Ammon's horn (tissue), 1 donor: Measurements from ENCODE around the gene TRMT61A.
A peak's percentile ranks its signal among the peaks of the same experiment; 100 is the strongest.

Experiments
- DNase-seq: peaks from one replicate; pipeline ENCODE4 v3.0.0-alpha.2; 2016; ENCODE audit warnings: low spot score

TRMT61A gene

DNA sequence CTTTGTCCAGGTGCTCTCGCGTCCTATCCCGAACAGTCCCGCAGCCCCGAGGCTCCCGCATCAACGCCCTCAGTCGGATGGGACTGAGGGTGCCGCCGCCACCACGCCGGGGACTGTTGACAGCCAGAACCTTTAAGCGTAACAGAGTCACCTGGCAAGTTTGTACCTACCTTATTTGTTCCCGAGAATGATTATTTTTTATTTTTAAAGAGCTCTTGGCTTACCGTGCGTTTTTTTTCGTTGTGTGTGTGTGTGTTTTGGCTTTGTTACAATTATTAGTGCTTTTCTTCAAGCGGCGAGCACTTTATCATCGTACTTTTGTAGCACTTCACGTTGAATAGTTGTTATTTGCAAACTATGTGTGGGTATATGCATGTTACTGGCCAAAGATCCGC is 34.2 kb downstream of the TRMT61A start:
- DNase-seq = no peak

DNA sequence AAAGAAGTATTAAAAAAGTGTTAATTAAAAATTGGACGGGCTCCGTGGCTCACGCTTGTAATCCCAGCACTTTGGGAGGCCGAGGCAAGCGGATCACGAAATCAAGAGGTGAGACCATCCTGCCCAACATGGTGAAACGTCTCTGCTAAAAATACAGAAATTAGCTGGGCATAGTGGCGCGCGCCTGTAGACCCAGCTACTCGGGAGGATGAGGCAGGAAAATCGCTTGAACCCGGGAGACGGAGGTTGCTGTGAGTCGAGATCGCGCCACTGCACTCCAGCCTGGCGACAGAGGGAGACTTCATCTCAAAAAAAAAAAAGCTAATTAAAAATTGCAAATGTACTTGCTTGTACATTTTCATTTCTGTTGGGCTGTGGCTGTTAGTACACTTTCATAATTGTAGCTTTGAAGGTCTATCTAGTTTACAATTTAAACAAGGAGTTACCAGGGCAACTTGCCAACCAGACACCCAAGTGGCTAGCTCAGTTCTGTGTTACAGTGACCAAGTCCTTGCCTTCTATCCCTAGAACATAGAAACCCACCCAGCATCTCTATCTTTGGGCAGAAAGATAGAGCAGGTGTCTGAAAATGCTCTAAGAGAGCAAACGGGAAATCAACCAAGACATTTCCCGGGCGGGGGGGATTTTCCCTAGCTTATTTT is 35.0 kb downstream of the TRMT61A start:
- DNase-seq = no peak

DNA sequence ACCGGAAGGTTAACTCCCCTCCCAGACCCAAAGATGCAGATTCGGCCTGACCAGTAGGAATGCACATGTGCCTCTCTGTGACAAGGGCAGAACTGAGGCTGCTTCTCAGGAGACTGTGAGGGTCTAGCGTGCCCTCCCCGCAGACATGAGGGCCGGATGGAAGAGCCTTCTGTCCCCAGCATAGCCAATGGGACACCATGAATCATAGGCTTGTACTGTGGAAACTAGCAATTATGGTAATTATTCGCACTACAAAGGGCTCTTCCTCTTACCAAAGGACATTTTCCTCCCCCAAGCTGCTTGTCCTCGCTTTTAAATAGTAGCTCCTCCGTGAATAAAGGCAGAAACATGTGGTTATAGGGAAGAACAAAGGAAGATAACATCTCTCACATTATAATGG is 40.0 kb downstream of the TRMT61A start:
- DNase-seq = no peak

DNA sequence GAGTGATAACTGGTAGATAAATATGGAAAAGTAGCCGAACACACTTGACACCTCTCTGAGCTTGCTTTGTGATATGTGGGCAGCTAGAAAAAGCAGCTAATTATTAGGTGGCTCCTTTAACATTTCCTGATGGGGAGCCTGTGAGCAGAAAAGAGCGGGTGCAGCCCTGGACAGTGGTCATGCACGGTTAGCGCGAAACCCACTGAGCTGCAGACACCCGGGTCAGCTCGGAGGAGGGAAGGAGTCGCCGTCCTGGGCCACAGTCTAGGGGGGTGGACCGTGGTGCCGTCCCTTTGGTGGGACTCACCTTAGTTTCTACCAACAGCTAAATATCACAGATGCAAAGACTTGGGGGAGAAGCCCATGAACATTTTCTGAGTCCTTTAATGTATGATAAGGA is 40.4 kb downstream of the TRMT61A start:
- DNase-seq = no peak

DNA sequence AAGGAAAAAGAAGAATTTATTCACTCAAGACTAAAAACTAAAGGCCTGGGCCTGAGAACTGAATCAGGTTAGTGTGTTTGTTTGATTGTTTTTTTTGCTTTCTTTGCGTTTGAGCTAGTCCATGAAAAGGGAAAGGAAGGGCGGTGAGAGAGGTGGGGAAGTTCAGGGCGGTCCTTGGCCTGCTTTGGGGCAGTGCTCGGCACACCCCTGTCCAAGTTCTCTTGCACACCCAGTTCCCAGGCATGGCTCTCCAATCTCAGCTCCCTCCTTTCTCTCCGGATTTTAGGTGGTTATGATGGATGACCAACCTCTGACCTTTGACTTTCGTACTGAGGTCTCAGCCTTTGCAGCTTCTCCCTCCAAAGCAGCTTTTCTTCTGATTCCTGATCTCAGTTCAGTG is 45.1 kb downstream of the TRMT61A start:
- no peak for DNase-seq

DNA sequence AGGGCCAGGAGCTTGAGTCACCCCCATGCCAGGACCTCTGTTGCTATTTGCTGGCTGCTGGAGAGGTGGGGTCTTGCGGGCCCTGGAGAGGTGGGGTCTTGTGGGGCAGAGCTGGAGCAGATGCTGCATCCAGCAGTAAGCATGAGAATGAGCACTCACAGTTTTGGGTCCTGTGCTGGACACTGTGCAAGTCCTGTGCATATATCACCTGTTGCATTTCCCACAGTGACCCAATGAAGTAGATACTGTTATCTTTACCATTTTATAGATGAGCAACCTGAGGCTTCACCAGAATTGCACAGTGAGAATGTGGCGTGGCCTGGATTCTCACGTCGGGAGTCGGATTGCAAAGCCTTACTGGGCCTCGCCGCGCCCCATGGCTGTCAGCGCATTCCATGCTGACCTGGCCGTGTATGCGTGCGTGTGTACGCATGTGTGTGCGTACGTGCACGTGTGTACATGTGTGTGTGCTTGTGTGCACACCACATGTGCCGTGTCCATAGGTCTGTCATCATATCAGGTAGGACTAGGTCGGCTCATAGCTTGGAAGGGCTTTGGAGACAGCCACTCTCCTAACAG is 45.8 kb downstream of the TRMT61A start:
- no peak for DNase-seq

DNA sequence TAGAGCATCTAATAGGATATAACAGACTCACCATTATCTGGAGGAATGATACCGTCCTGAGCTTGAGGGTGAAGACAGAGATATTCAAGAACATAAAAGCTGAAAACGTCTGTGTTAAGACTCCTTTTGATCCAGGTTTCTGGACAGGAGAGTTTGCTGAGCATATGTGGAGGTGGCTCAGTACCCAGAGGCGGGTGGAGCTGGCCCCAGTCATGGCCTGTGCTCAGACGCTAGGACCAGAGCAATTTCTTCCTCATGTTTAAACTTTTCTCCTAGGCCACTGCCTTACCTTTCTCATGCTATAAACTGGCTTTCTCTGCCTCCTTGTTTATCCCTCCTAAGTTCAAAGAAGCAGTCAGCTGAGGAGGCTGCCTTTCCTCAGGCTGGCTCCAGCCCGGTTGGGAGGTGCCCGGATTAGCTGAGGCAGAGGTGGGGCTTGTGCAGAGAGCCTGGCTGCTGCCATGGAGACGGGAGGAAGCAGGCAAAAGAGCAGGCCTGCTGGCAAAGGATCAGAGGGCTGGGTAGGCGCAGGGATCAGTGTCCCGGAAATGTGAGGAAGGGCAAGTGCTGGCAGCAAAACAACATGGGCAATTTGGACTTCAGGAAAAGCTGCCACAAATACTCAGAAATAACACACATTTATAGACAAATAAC is 47.5 kb downstream of the TRMT61A start:
- peak; percentile 89 for DNase-seq

DNA sequence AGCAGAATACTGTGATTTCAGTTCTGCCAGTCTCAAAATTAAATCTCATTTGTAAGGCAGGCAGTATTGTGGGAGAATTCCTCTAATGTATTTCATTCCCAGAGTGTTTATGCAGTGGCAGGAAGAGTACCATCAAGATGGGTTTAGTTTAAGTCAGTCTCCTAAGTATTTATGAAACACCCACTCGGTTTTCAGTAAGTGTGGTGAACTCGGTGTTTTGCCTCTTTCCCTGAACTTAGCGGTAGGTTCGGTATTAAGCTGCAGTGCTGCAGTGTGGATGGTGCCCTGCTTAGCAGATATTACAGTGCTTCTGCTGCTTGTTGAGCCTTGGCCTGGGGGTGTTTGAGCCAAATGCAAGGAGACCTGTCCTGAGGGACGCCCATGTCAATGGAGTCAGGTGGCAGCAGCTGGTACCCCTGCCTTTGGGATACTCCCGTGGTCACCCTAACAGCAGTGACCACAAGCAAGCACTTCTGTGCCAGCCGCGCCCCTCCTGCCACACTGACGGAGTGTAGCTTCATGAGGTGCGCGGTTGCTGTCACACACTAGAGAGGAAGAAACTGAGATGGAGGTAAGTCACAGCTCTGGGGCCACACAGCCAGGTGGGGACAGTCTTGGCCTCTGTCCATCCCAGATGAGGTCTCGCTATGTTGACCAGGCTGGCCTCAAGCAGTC is 49.5 kb downstream of the TRMT61A start:
- no peak for DNase-seq

DNA sequence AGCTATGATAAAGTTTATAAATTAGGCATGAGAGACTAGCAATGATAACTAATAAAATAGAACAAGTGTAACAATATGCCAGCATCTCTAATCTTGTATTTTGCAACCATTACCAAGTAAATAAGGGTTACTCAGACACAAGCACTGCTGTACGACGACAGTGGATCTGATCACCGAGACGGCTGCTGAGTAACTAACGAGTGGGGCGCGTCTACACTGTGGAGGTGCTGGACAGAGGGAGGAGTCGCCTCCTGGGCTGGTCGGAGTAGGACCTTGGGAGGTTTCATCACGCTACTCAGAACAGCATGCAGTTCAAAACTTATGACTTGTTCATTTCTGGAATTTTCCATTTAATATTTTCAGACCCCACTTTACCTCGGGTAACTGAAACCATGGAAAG is 52.2 kb downstream of the TRMT61A start:
- DNase-seq = no peak

DNA sequence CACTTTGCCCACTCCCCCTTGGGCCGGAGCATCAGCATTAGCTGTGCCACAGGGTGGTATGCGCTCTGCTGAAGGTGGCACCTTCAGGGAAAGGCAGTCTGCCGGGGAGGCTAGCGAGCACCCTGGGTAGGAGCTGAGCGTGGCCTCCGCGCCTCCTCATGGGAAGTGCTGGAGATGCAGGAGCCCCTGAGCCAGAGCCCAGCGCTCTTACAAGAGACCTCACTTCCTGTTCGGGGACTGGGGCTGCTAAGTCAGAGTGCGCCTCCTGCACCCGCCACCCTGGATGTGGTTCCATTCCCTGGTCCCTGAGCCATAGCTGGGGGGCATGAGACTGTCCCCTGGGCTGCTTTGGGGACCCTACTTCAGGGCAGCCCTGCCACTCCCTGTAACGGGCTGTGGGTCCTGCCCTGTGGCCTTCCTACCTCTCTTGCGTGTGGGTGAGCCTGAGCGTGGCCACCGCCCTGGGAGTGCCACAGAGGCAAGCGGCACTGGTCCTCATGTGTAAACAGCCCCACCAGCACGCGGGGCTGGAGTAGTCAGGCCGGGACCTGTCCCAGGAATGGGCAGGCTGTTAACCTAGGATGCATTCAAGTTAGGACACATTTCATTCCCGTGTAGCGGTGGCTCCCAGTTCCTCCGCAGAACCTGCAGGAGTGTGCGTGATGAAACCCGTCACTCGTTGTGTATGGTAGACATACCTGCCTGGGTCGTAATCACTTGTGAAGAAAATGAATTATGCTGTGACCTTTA is 53.1 kb downstream of the TRMT61A start:
- no peak for DNase-seq

DNA sequence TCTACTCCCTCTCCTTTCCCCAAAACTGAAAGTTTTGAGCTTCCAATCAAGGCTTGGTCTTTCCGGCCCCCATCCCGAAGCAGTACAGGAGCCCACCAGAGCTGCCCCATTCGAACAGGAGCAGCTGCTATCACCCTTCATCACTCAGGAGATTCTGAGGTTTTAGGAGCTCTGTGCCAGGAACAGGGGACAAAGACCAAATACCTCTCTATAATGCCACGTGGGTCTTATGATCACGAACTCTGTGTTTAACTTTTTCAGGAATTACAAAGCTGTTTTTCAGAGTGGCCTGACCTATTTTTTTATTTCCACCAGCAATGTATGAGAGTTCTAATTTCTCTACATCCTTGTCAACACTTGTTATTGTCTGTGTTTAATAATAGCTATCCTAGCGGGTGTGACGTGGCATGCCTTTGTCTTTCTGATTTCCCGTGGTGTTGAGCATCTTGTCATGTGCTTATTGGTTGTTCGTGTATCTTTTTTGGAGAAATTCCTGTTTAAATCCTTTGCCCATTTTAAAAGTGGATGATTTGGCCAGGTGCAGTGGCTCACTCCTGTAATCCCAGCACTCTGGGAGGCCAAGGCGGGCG is 55.4 kb downstream of the TRMT61A start:
- no peak for DNase-seq
